KOPT-K1 (cell line): Measurements from ENCODE around the gene ROPN1.
"Not testable (repeated sequence)": the region's sequence is repeated elsewhere in the genome, so short reads cannot be mapped to it uniquely, and the experiment has no call there.

Experiments used
- H3K27ac ChIP-seq: fragments of 200-600 bp; sonication (generic); 2 replicates; pipeline ENCODE4 v1.5.1; 2016; ENCODE audit warnings: antibody characterized with exemption, mild to moderate bottlenecking, low read depth, low read length; ENCODE audit not compliant: poor library complexity, severe bottlenecking
- H3K36me3 ChIP-seq: fragments of 200-600 bp; sonication (generic); 2 replicates; pipeline ENCODE4 v1.5.1; 2017; ENCODE audit warnings: antibody characterized with exemption, mild to moderate bottlenecking, low read length, moderate library complexity; ENCODE audit not compliant: insufficient read depth
- H3K9me3 ChIP-seq: fragments of 200-600 bp; sonication (generic); 2 replicates; pipeline ENCODE4 v1.5.1; 2017; ENCODE audit warnings: antibody characterized with exemption, low read length, mild to moderate bottlenecking; ENCODE audit not compliant: insufficient read depth, poor library complexity, severe bottlenecking

Gene ROPN1

DNA sequence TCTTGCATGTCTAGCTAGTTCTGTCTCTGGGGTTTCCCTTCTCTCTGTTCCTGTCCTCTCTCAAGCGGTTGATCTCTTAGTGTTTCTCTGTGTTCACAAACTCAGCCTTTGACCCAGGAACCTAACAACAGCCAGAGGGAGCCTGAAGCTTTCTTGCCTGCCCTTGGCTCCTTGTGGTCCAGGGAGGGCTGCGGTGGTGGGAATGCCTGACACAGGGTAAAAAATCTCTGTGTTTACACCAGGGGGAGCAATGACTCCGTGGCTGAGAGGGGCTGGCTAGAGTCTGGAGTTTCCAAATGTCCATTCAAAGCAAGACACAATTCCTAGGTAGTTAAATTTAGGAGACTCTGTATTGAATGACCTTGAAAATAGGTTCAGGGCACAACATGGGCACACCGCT is 24.6 kb upstream of the ROPN1 start:
- not testable (repeated sequence) for H3K9me3 ChIP-seq, H3K27ac ChIP-seq, H3K36me3 ChIP-seq

DNA sequence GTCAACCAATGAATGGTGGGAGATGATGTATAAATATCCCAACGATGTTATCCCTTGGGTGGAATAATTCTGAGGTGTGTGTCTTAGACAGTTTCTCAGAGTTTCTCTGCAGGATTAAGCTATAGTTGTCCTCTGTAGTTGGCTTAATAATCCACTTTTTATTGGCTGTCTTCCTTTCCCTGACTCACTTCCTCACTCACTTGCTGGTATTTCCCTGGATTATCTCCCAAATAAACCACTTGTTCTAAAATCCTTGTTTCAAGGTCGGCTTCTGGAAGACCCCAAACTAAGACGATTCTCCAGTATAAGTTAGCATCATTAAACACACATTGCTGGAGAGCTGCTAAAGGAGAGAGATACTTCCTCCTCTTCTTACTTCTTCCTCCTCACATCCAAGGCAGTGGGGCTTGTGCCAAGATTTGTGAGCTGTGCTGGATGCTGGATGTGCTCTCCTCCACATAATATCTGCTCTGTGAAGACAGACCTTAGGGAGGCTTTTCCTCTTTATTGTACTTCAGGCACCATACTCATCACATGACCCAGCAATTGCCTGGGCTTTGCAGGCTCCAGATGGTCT is 22.5 kb upstream of the ROPN1 start:
- no peak overlapping the region for H3K27ac ChIP-seq
- H3K36me3 ChIP-seq, result no peaks in the 10 kb centered on the region
- H3K9me3 ChIP-seq, result no peaks in the 10 kb centered on the region

DNA sequence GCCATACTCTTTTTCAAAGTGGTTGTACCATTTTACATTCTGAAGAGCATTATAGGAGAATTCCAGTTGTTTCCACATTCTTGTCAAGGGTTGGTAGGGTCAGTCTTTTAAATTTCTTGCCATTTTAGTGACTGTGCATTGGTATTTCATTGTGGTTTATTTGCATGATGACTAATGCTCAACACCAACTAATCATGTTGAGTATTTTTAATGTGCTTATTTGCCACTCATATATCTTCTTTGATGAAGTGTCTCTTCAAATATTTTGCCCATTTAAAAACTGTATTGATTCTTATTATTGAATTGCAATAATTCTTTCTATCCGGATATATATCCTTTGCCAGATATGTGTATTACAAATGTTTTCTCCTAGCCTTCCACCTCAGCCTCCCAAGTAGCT is 16.4 kb upstream of the ROPN1 start:
- not testable (repeated sequence) for H3K27ac ChIP-seq, H3K9me3 ChIP-seq, H3K36me3 ChIP-seq

DNA sequence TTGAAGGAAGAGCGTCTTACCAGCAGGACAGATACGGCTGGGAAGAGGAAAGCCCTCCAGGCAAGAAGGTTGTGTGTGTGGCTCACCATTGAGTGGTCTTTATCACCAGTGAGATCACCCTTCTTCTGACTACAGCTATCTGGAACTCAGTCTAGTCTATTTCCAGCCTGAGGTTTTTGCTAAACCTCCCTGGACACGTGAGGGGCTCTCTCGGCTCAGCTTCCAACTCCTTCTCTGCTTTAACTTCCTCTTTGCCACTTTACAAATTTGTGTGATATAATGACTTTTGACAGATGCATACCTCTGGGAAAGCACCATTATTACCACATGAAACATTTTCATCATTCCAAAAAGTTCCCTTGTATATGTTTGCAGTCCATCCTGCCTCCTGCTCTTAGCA is 15.3 kb upstream of the ROPN1 start:
- Histone ChIP-seq H3K27ac (no peak overlapping the region), H3K36me3 (no peaks in the 10 kb centered on the region), H3K9me3 (no peaks in the 10 kb centered on the region)

DNA sequence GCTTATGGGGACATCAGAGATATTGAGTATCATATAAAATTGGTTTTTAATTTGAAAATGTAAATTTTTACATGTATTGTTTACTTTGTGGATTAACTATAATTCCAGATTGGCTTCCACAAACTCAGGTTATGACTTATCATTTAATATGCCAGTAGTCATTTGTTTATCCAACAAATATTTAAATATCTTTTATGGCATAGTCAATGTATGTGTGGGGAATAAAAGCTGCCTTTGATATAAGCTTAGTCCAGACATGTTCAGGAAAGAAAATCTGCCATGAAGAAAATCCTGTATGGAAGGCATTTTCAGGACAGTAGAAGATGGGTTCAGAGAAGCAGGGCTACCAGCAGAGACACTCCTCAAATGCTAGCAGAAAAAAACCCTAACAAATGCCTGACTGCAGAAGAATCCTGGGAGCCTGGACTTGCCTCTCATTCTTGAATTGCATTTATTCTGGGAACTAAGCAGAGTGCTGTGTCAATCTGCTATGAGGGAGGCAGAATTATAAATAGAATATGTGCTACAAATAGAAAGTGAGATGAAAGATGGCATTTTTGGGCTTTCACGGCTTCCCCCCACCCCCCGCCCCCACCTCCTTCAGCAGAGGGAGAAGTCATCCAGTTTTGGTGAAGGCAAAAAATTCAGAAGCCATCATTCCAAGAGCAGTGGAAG is 10.6 kb upstream of the ROPN1 start:
- not testable (repeated sequence) for H3K36me3 ChIP-seq, H3K9me3 ChIP-seq, H3K27ac ChIP-seq

DNA sequence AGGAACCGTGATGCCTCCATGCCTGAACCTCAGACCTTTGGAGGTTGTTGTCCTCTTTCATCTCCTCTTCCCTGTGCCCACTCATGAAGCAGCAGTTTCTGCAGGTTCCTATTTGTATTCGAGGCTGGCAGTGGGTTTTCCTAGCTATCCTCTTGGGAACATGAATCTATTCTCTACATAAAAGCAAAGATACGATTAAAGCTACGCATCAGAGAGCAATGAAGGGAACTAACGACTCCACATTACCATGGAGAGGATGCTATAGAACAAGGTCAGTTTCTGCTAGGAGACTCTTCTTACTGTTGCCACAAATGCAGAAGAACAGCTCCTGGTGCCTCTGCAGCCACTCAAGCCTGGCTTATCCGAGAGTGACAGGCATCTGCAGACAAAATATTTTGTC is 9.4 kb upstream of the ROPN1 start:
- not testable (repeated sequence) for H3K27ac ChIP-seq, H3K36me3 ChIP-seq, H3K9me3 ChIP-seq

DNA sequence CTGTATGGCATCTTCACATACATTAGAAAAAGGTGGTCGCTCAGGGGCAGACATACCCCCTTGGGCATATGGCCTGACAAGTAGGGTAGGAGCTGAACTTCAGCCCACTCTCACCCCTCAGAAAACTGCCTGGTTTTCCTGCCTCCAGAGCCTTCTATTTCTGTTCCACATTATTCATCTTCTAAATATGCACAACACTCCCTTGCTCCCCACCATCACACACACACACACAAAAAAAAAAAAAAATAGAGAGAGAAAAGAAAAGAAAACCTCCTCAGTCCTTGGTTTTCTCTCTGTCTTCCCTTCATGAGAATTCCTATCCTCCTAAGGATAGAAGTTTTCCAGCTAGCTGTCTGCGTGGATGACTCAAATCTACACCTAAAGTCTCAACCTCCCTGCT is 5.6 kb upstream of the ROPN1 start:
- Histone ChIP-seq H3K27ac (no peak overlapping the region), H3K36me3 (no peaks in the 10 kb centered on the region), H3K9me3 (peaks cover 10% of the 10 kb centered on the region)

DNA sequence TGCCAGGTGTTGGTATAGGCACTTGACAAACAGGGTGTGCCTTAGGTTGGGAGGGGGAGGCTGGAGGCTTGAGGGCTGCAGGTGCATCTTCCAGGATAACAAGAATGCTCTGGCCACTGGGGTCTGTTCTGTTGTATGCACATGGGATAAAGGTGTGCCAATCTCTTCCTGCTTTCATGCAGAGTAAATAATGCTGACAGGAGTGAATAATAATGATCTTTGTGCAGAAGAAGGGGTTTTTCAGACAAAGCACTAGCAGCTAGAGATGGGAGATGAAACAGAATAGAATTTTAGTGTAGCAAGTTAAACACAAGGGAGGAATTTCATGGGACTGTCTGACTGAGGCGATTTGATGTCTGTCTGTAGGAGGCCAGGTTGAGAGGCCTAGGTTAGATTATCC is 1.9 kb upstream of the ROPN1 start:
- H3K9me3 ChIP-seq, result peaks cover 10% of the 10 kb centered on the region
- H3K27ac ChIP-seq, result no peak overlapping the region

DNA sequence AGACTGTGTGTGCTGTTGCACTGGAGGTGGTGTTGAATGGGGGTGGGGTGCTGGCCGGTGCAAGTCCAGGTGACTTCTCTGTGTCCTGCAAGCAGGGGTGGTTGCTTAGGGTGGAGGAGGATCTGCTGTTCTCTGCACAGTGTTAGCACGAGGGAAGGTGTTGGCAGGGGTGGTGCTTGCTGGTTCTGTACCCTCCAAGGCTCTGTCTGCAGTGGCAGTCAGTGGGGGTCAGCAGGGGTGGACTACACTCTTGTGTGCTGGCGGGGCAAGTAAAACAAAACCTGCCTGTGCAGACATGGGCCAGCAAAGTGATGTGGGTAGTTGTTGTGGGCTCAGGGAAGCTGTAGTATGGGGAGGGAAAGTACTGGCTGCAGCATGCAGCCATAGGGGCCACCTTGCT is 5.5 kb downstream of the ROPN1 start:
- H3K36me3 ChIP-seq, result no peaks in the 10 kb centered on the region
- no peaks in the 10 kb centered on the region for H3K9me3 ChIP-seq
- H3K27ac ChIP-seq, result no peak overlapping the region

More for the DNA sequence above, 1.9 kb upstream of the ROPN1 start:
- no peaks in the 10 kb centered on the region for H3K36me3 ChIP-seq

DNA sequence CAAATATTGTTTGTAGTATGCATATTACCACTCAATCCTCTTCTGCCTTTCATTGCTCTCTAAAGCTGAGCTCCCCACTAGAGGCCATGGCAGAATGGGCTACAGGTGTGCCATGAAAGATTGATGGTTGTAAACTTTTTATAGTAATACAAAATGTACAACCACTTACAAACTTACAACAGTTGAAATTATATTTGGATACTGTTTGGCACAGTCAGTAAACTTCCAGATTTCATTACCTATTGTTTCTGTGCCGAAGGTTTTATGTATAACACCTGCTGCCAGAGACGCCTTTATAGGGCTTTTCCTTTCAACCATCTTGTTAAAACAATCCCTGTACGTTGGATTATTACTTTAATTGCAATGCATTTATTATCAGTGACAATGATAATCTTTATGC is 7.0 kb downstream of the ROPN1 start:
- H3K36me3 ChIP-seq, result no peaks in the 10 kb centered on the region
- no peak overlapping the region for H3K27ac ChIP-seq
- no peaks in the 10 kb centered on the region for H3K9me3 ChIP-seq

DNA sequence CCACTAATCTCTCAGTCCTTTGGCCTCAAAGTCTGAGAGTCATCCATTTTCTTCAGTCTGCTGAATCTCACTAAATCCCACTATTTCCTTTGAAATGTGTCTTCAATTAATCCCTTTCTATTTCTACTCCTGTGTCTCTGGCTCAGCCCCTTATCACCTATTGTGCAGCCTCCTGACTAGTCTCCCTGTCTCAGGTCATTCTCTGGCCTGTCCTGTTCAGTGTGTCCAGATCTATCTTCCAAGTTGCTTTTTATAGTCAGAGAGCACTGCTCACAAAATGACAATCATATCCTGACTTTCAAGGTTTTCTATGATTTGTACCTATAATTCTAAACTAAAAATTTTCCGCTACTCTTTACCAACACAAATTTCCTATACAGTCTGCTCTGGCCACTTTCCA is 7.6 kb downstream of the ROPN1 start:
- no peaks in the 10 kb centered on the region for H3K36me3 ChIP-seq
- H3K9me3 ChIP-seq, result no peaks in the 10 kb centered on the region
- no peak overlapping the region for H3K27ac ChIP-seq

DNA sequence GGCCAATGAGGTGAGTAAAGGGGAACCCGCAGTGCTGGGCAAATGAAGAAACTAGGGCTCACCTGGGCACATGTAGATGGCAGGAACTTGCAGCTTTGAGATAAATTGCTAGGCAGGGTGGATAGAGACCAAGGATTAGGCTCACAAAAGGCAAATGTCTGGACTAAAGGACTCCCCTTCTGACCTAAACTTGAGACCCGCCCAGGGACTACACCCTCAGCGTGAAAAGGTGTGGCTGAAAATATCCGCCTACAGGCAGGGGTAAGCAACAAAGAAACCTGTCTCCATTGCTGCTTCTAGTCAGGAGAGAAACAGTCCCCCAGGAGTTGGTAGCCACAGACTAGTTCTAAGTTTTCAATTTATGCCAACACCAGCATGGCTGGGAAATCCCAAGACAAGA is 10.6 kb downstream of the ROPN1 start:
- H3K27ac ChIP-seq, H3K36me3 ChIP-seq, H3K9me3 ChIP-seq: not testable (repeated sequence)

DNA sequence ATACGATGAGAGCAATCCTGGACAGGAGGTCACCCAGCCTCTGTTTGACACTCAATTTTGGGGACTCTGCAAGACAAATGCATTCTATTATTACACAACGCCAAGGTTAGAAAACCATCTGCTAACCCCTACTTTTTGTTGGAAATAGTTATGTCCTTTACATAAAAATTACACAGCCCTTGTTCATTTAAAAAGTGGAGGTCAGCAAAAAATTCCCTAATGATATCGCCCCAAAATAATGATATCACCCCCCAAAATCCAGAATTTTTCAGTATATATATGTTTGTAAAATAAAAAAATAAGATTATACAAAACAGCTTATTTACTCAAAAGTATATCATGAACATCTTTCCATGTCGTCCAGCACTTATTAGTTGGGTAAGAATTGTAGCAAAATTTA is 11.4 kb downstream of the ROPN1 start:
- Histone ChIP-seq H3K27ac (no peak overlapping the region), H3K36me3 (no peaks in the 10 kb centered on the region), H3K9me3 (no peaks in the 10 kb centered on the region)

DNA sequence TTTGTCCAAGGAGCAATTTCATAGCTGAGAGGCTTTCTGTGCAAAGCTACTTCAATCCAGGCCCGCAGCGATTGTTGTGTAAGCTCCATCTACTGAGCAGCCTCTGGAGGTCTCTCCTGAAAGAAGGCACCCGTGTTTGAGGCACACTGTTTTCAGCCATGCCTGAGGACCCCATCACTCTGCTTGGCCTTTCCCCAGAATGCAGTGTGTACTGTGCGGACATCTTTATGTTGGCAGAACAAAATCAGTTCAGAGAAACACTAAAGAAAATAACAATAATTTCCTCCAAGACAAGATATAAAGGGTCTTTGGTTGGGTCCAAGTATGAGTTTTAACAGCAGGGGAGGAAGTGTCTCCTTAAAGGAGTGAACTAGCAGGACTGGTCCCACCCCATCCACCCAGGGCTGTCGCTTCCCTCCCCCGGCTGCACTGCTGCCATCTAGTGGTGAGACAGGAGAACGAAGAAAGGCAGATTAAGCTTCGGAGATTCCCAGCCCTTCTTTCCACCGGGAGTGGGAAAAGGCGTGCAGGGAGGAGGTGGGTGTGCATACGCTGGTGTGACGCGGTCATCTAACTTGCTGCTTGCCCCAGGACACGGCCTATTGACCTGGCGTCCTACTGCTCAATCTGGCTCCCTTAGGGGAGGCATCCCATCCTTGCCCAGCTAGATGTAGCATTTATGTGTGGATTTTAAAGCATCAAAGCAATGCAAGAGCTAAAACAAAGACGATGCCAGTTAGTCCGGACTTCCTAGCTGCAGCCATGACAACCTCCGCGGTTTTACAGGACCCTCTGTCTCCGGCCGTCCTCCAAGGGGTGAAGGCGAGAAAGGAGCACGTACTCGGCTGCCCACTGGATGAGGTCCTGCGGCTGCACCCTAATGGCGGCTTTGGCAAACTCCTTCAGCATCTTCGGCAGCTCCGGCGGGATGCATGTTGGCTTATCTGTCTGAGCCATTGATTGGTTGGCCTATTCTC is 12.1 kb downstream of the ROPN1 start:
- not testable (repeated sequence) for H3K9me3 ChIP-seq, H3K36me3 ChIP-seq, H3K27ac ChIP-seq

DNA sequence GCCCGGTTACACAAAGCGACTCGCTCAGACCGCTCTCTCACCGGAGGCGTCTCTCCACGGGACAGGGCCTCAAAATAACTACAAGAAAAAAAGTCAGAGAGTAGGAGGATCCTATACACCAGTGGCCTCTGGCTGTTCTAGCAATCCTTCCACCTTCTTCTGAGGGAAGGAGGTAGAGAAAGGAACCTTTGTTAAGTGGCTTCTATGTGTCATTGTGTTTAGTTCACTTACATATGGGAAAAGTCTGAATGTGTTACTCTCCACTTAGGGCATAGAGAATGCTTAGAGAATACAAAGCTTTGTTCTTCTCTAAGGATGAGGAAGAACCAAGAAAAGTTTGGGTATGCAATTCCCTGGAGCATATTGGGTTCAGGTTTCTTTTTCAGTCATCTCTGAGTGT is 15.0 kb downstream of the ROPN1 start:
- not testable (repeated sequence) for H3K27ac ChIP-seq, H3K9me3 ChIP-seq, H3K36me3 ChIP-seq
